Keratinocyte (primary cell): ENCODE data around the gene SEC23A. TPM values are rescaled to one million over a fixed set of nuclear protein-coding genes. Genes with fewer than 3 reads are reported as not detected.
"Not testable (repeated sequence)": the region's sequence is repeated elsewhere in the genome, so short reads cannot be mapped to it uniquely, and the experiment has no call there.

Experiments used
- DNase-seq: peaks from one replicate; pipeline ENCODE4 v3.0.0-alpha.2; 2011; ENCODE audit warnings: low read depth, missing footprints, low spot score
- FAIRE-seq: peaks from 2 replicates; lab custom pipeline; 2011; peaks lifted over from hg19 to GRCh38; lab: Jason Lieb, UNC
- H2AFZ ChIP-seq: 2 replicates; pipeline ENCODE4 v1.6.0; 2012; ENCODE audit warnings: low read length, control low read depth, inconsistent platforms; ENCODE audit not compliant: control insufficient read depth
- H3K27ac ChIP-seq: 2 replicates; pipeline ENCODE4 v1.5.1; 2011; ENCODE audit warnings: low read length; ENCODE audit not compliant: control insufficient read depth, insufficient read depth
- H3K27me3 ChIP-seq: 3 replicates; pipeline ENCODE4 v1.6.0; 2011; ENCODE audit warnings: low read length; ENCODE audit not compliant: control insufficient read depth, insufficient read depth; ENCODE audit errors: extremely low read depth
- H3K36me3 ChIP-seq, 2 experiments: 2 replicates in 1 of 2; 3 replicates in 1 of 2; pipeline ENCODE4 v1.5.1; 2011; ENCODE audit warnings: low read length in 2 of 2, mild to moderate bottlenecking in 1 of 2; ENCODE audit not compliant: control insufficient read depth in 2 of 2, insufficient read depth in 2 of 2; ENCODE audit errors: extremely low read depth in 1 of 2
- H3K4me1 ChIP-seq: 3 replicates; pipeline ENCODE4 v1.5.1; 2011; ENCODE audit warnings: low read length; ENCODE audit not compliant: control insufficient read depth, insufficient read depth; ENCODE audit errors: extremely low read depth
- H3K4me2 ChIP-seq: 3 replicates; pipeline ENCODE4 v1.6.0; 2011; ENCODE audit warnings: low read depth, low read length; ENCODE audit not compliant: control insufficient read depth, insufficient read depth; ENCODE audit errors: extremely low read depth
- H3K4me3 ChIP-seq, 3 experiments: fragments of 200-600 bp in 1 of 3; sonication (generic) in 1 of 3; 2 replicates in 2 of 3; 3 replicates in 1 of 3; pipeline ENCODE4 v1.5.1; 2011 to 2016; ENCODE audit warnings: low read length in 3 of 3, mild to moderate bottlenecking in 3 of 3, control low read depth in 2 of 3, inconsistent platforms in 1 of 3, low read depth in 1 of 3, mixed read lengths in 1 of 3, mixed run types in 1 of 3, moderate library complexity in 1 of 3; ENCODE audit not compliant: control insufficient read depth in 2 of 3, insufficient read depth in 2 of 3; ENCODE audit errors: extremely low read depth in 1 of 3
- H3K79me2 ChIP-seq: 2 replicates; pipeline ENCODE4 v1.6.0; 2012; ENCODE audit warnings: low read length; ENCODE audit not compliant: control insufficient read depth, insufficient read depth
- H3K9ac ChIP-seq: 3 replicates; pipeline ENCODE4 v1.6.0; 2011; ENCODE audit warnings: low read length; ENCODE audit not compliant: control insufficient read depth, insufficient read depth; ENCODE audit errors: extremely low read depth
- H3K9me1 ChIP-seq: 3 replicates; pipeline ENCODE4 v1.6.0; 2011; ENCODE audit warnings: low read length; ENCODE audit not compliant: control insufficient read depth, insufficient read depth; ENCODE audit errors: extremely low read depth
- H3K9me3 ChIP-seq: 2 replicates; pipeline ENCODE4 v1.5.1; 2012; ENCODE audit warnings: low read depth, low read length; ENCODE audit not compliant: control insufficient read depth
- H4K20me1 ChIP-seq: 3 replicates; pipeline ENCODE4 v1.6.0; 2011; ENCODE audit warnings: low read length; ENCODE audit not compliant: control insufficient read depth, insufficient read depth; ENCODE audit errors: extremely low read depth
- EZH2 ChIP-seq: IDR thresholded peaks from one replicate; pipeline ENCODE4 v1.6.1; 2012; ENCODE audit warnings: inconsistent platforms, mild to moderate bottlenecking, low read length, moderate library complexity
- dilution Hi-C: fragments of 300-500 bp; cut with MboI; formaldehyde crosslinking; loops from one replicate; pipeline ENCODE4 v1.7.0; 2020; ENCODE audit warnings: low sequenced_read_pairs; ENCODE audit not compliant: extremely low pct_ligation_motif_present
- polyA plus RNA-seq, 5 experiments: library from polyadenylated mRNA; depleted of rRNA in 3 of 5; stranded (reverse) in 3 of 5; stranded (forward) in 1 of 5; unstranded in 1 of 5; fragments of >200 nt; gene quantifications; 1 replicate in 1 of 5; 2 replicates in 3 of 5; 3 replicates in 1 of 5; pipeline versions ENCODE4 v1.2.1 to v1.2.3, GENCODE V29; 2011 to 2012; ENCODE audit warnings: missing spikeins in 2 of 5, low read depth in 1 of 5, low replicate concordance in 1 of 5
- TF ChIP-seq, protein P1 (sequence below), 3 experiments: IDR thresholded peaks in 1 of 3; conservative IDR thresholded peaks in 1 of 3; optimal IDR thresholded peaks in 1 of 3; 2 replicates in 2 of 3; 3 replicates in 1 of 3; pipeline versions ENCODE3 to v1.5.1; 2011; ENCODE audit warnings: low read length in 3 of 3, mild to moderate bottlenecking in 3 of 3, moderate library complexity in 2 of 3, control low read depth in 1 of 3, inconsistent platforms in 1 of 3; ENCODE audit not compliant: insufficient read depth in 2 of 3; ENCODE audit errors: extremely low read depth in 1 of 3

The SEC23A gene
- polyA plus RNA-seq, 1 donor (not counting 4 experiments of a cell fraction or from before 2014, with no cell fraction given): 79.6 TPM

DNA sequence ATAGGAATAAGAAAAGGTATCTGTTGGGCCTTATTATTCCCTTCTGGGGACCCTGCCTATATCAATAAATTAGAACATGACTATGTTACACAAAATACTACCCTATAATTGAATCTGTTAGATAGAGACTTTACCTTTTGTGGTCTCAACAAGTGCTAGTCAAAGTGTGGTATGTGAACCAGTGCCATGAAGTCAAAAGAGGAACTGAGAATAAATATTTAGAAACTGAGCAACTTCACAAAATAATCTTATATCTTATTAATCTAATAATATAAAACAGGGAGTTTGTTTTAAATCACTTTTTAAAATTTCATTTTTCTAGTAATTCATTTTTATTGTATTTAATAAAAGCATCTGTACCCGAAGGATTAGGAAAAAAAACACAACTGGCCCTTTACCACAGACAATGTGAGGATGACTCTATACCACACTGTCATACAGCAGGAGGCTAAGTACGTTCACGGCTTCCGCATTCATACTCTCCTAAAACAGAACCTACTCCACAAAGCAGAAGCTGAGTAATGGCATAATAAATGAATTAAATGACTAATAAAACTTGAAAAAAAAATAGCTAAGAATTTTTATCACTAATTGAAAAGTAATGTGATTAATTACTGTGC, 42.1 kb downstream of the SEC23A start:
- dilution Hi-C loops: no loop called here
- H3K36me3 ChIP-seq: peaks cover 2 to 12% of the 10 kb centered on the region in 2 experiments
- H3K9ac ChIP-seq: no peak overlapping the region
- FAIRE-seq (no peak), DNase-seq (no peak)
- no peak overlapping the region for H3K4me2 ChIP-seq
- H4K20me1 ChIP-seq: no peaks in the 10 kb centered on the region
- H3K9me3 ChIP-seq: peaks cover 5% of the 10 kb centered on the region
- no peaks in the 10 kb centered on the region for H3K9me1 ChIP-seq
- TF ChIP-seq, protein P1, sequence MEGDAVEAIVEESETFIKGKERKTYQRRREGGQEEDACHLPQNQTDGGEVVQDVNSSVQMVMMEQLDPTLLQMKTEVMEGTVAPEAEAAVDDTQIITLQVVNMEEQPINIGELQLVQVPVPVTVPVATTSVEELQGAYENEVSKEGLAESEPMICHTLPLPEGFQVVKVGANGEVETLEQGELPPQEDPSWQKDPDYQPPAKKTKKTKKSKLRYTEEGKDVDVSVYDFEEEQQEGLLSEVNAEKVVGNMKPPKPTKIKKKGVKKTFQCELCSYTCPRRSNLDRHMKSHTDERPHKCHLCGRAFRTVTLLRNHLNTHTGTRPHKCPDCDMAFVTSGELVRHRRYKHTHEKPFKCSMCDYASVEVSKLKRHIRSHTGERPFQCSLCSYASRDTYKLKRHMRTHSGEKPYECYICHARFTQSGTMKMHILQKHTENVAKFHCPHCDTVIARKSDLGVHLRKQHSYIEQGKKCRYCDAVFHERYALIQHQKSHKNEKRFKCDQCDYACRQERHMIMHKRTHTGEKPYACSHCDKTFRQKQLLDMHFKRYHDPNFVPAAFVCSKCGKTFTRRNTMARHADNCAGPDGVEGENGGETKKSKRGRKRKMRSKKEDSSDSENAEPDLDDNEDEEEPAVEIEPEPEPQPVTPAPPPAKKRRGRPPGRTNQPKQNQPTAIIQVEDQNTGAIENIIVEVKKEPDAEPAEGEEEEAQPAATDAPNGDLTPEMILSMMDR (optimal IDR thresholded peaks at IDR 0.05 in 1 of 3, IDR thresholded peaks at IDR 0.05 in 1 of 3, conservative IDR thresholded peaks at IDR 0.05 in 1 of 3; ENCODE audit: extremely low read depth in 1 of 3, insufficient read depth in 2 of 3, low read length in 3 of 3): no peak
- TF ChIP-seq EZH2: no peak
- no peak overlapping the region for H2AFZ ChIP-seq
- no peak overlapping the region for H3K4me3 ChIP-seq
- no peaks in the 10 kb centered on the region for H3K27me3 ChIP-seq
- no peaks in the 10 kb centered on the region for H3K4me1 ChIP-seq
- H3K27ac ChIP-seq: no peak overlapping the region
- no peaks in the 10 kb centered on the region for H3K79me2 ChIP-seq

DNA sequence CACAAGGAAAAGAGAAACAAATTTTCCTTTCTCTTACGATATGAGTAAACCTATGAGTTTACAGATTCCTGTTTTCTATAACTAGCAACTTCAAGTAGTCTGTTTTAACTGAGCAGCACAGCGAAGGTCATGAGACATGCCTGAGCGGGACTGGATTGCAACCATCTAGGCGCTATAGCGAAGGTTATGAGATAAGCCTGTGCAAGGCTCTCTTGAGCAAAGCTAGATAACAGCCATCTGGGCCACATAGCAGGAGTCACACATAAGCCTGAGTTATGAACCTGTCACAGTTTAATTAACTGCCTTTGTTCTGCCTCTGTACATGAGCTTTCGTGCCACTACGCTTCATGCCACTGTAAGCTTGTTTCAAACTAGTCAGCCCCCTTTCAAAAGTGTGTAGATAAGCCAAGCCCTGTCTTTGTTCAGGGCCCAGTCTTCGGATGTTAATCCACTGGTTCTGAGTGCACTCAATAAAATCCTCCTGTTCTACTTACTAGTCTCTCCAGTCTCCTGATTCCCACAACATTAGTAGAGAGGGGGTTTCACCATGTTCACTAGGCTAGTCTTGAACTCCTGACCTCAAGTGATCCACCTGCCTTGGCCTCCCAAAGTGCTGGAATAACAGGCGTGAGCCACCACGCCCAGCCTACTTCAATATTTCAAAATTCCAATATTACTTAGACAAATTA, 47.1 kb downstream of the SEC23A start:
- no peak overlapping the region for H3K9ac ChIP-seq
- H2AFZ ChIP-seq: no peak overlapping the region
- TF ChIP-seq EZH2: no peak
- TF ChIP-seq, protein P1 (optimal IDR thresholded peaks at IDR 0.05 in 1 of 3, IDR thresholded peaks at IDR 0.05 in 1 of 3, conservative IDR thresholded peaks at IDR 0.05 in 1 of 3; ENCODE audit: extremely low read depth in 1 of 3, insufficient read depth in 2 of 3, low read length in 3 of 3): no peak
- peaks cover 3 to 10% of the 10 kb centered on the region in 2 experiments for H3K36me3 ChIP-seq
- DNase-seq: no peak
- no peak overlapping the region for H3K4me2 ChIP-seq
- H3K27me3 ChIP-seq: no peaks in the 10 kb centered on the region
- H4K20me1 ChIP-seq: no peaks in the 10 kb centered on the region
- no peak for FAIRE-seq
- no peaks in the 10 kb centered on the region for H3K9me1 ChIP-seq
- no peak overlapping the region for H3K4me3 ChIP-seq
- no peaks in the 10 kb centered on the region for H3K79me2 ChIP-seq
- H3K4me1 ChIP-seq: no peaks in the 10 kb centered on the region
- dilution Hi-C loops: no loop called here
- H3K9me3 ChIP-seq: peaks cover 8% of the 10 kb centered on the region
- H3K27ac ChIP-seq: no peak overlapping the region

DNA sequence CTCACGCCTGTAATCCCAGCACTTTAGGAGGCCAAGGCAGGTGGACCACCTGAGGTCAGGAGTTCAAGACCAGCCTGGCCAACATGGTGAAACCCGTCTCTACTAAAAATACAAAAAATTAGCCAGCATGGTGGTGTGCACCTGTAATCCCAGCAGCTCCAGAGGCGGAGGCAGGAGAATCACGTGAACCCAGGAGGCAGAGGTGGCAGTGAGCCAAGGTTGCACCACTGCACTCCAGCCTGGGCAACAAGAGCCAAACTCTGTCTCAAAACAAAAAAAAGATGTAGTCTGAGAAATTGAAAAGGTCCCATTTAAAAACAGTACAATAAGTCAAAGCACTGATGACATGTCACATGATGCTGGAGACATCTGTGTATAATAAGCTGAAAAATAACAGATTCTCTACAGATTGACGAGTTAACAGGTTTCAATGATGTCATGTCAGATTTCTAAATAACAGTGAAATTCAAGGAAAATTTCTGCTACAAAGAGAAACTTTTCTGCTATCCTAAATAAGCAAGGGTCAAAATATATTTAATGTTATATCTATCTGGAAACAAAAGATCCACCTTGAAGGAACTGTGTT, 50.1 kb downstream of the SEC23A start:
- H3K4me1 ChIP-seq, H4K20me1 ChIP-seq, dilution Hi-C loops, H3K9me3 ChIP-seq, FAIRE-seq, H3K79me2 ChIP-seq, H3K27ac ChIP-seq, H3K4me3 ChIP-seq, H3K4me2 ChIP-seq, H3K27me3 ChIP-seq, DNase-seq, H3K9me1 ChIP-seq, H3K9ac ChIP-seq, H2AFZ ChIP-seq: not testable (repeated sequence)
- peaks cover 3 to 15% of the 10 kb centered on the region in 2 experiments for H3K36me3 ChIP-seq
